Osteoblast (primary cell): ENCODE data around the gene POU6F1. TPM values are rescaled to one million over a fixed set of nuclear protein-coding genes. Genes with fewer than 3 reads are reported as not detected.

ENCODE experiments used
- DNase-seq: peaks from one replicate; pipeline ENCODE4 v3.0.0; 2011; ENCODE audit warnings: low spot score, mixed read lengths; ENCODE audit not compliant: insufficient read length; ENCODE audit errors: missing footprints
- H2AFZ ChIP-seq: 2 replicates; pipeline ENCODE4 v1.6.0; 2011; ENCODE audit warnings: mild to moderate bottlenecking, low read length
- H3K27ac ChIP-seq: 2 replicates; pipeline ENCODE4 v1.5.1; 2011; ENCODE audit warnings: mild to moderate bottlenecking, low read depth, low read length, moderate library complexity
- H3K27me3 ChIP-seq: 2 replicates; pipeline ENCODE4 v1.6.0; 2012; ENCODE audit warnings: mild to moderate bottlenecking, control low read depth, inconsistent platforms, low read length, moderate library complexity; ENCODE audit not compliant: insufficient read depth
- H3K36me3 ChIP-seq: 2 replicates; pipeline ENCODE4 v1.5.1; 2011; ENCODE audit warnings: mild to moderate bottlenecking, low read length, control low read depth, moderate library complexity; ENCODE audit not compliant: insufficient read depth
- H3K4me1 ChIP-seq: 2 replicates; pipeline ENCODE4 v1.5.1; 2011; ENCODE audit warnings: mild to moderate bottlenecking, low read length, control low read depth, moderate library complexity; ENCODE audit not compliant: insufficient read depth
- H3K4me2 ChIP-seq: 2 replicates; pipeline ENCODE4 v1.6.0; 2011; ENCODE audit warnings: mild to moderate bottlenecking, low read length; ENCODE audit not compliant: insufficient read depth
- H3K4me3 ChIP-seq: fragments of 200-600 bp; sonication (generic); 3 replicates; pipeline ENCODE4 v1.5.1; 2012; ENCODE audit warnings: mild to moderate bottlenecking, low read length, inconsistent platforms; ENCODE audit not compliant: insufficient read depth
- H3K79me2 ChIP-seq: 2 replicates; pipeline ENCODE4 v1.6.0; 2012; ENCODE audit warnings: mild to moderate bottlenecking, low read length, control low read depth, inconsistent platforms; ENCODE audit not compliant: insufficient read depth
- H3K9me3 ChIP-seq: 2 replicates; pipeline ENCODE4 v1.5.1; 2011; ENCODE audit warnings: low read depth, low read length, control low read depth
- H4K20me1 ChIP-seq: 2 replicates; pipeline ENCODE4 v1.6.0; 2012; ENCODE audit warnings: mild to moderate bottlenecking, low read length, control low read depth; ENCODE audit not compliant: insufficient read depth
- CTCF ChIP-seq: IDR thresholded peaks from 2 replicates; pipeline ENCODE4 v1.5.1; 2011; ENCODE audit warnings: mild to moderate bottlenecking, low read depth, low read length, moderate library complexity; ENCODE audit errors: extremely low read depth
- total RNA-seq: library from RNA; depleted of rRNA; stranded (reverse); fragments of >200 nt; gene quantifications from 2 replicates; pipeline ENCODE4 v1.2.3, GENCODE V29; 2012

Gene POU6F1
- total RNA-seq, 1 donor = 7.6 TPM

- no peak for DNase-seq
- Histone ChIP-seq H3K4me3 (no peak overlapping the region), H3K36me3 (peaks cover 4% of the 10 kb centered on the region), H3K27ac (no peak overlapping the region), H4K20me1 (no peaks in the 10 kb centered on the region), H2AFZ (no peak overlapping the region), H3K9me3 (no peaks in the 10 kb centered on the region), H3K4me1 (no peaks in the 10 kb centered on the region), H3K4me2 (no peak overlapping the region), H3K27me3 (no peaks in the 10 kb centered on the region), H3K79me2 (no peaks in the 10 kb centered on the region)
- no peak for TF ChIP-seq CTCF
Measured at GRCh38 chr12:51197736-51198567, 19.9 kb downstream of the POU6F1 start.

- no peaks in the 10 kb centered on the region for H4K20me1 ChIP-seq
- peaks cover 4% of the 10 kb centered on the region for H3K36me3 ChIP-seq
- H3K4me3 ChIP-seq = no peak overlapping the region
- no peak overlapping the region for H3K27ac ChIP-seq
- H3K27me3 ChIP-seq = no peaks in the 10 kb centered on the region
- no peak overlapping the region for H3K4me2 ChIP-seq
- H3K9me3 ChIP-seq = no peaks in the 10 kb centered on the region
- H2AFZ ChIP-seq = no peak overlapping the region
- H3K79me2 ChIP-seq = no peaks in the 10 kb centered on the region
- no peak for DNase-seq
- no peaks in the 10 kb centered on the region for H3K4me1 ChIP-seq
- no peak for TF ChIP-seq CTCF
Measured at GRCh38 chr12:51196547-51196946, 21.3 kb downstream of the POU6F1 start.

DNA sequence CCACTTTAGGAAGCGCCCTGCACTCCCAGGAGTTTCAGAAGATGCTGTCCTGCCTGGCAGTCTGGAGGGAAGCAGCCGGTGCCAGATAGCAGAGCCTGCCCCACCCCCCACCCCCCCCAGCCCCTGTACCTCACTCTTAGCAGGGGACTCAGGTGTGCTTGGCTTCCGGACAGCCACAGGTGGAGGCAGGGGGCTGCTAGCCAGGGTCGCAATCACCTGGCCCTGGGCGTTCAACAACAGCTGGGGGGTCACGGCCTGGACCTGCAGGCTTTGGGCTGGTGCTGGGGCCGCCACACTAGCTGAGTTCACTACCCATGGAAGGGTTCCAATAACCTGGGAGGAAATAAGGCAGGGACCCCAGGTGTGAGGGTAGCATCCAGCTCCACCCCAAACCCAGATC, 22.0 kb downstream of the POU6F1 start:
- no peaks in the 10 kb centered on the region for H3K4me1 ChIP-seq
- no peak for DNase-seq
- no peak for TF ChIP-seq CTCF
- H2AFZ ChIP-seq = no peak overlapping the region
- H3K36me3 ChIP-seq = peaks cover 7% of the 10 kb centered on the region
- no peaks in the 10 kb centered on the region for H3K27me3 ChIP-seq
- H3K79me2 ChIP-seq = no peaks in the 10 kb centered on the region
- H3K4me3 ChIP-seq = no peak overlapping the region
- H3K4me2 ChIP-seq = no peak overlapping the region
- no peaks in the 10 kb centered on the region for H4K20me1 ChIP-seq
- no peaks in the 10 kb centered on the region for H3K9me3 ChIP-seq
- no peak overlapping the region for H3K27ac ChIP-seq

- H3K4me2 ChIP-seq = no peak overlapping the region
- no peak overlapping the region for H3K27ac ChIP-seq
- no peaks in the 10 kb centered on the region for H4K20me1 ChIP-seq
- no peak for DNase-seq
- no peak for TF ChIP-seq CTCF
- H3K4me3 ChIP-seq = no peak overlapping the region
- H2AFZ ChIP-seq = no peak overlapping the region
- H3K9me3 ChIP-seq = no peaks in the 10 kb centered on the region
- no peaks in the 10 kb centered on the region for H3K27me3 ChIP-seq
- H3K79me2 ChIP-seq = no peaks in the 10 kb centered on the region
- peaks cover 3% of the 10 kb centered on the region for H3K36me3 ChIP-seq
- no peaks in the 10 kb centered on the region for H3K4me1 ChIP-seq
Measured at GRCh38 chr12:51192284-51192671, 25.6 kb downstream of the POU6F1 start.
